ENCODE data around the gene COPB2.
"Not testable (repeated sequence)": the region's sequence is repeated elsewhere in the genome, so short reads cannot be mapped to it uniquely, and the experiment has no call there.

The COPB2 gene

DNA sequence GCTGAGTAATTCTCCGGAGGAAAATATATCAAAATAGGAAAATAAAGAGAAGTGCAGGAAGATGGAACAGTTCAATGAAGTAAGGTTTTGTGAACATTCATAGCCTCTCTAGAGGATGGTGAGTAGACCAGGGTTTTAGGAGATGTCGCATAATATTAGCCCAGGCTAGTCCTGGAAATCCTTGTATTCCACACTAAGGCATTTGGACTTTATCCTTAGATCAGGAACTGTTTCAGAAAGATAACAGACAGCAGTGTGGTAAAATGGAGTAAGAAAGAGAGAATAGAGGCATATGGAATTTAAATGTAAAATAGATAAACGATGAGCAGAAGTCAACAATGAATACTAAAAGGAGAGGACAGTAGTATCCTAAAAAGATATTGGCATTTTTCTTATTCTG lies 12.1 kb downstream of the COPB2 start:
- no peak for DNase-seq

DNA sequence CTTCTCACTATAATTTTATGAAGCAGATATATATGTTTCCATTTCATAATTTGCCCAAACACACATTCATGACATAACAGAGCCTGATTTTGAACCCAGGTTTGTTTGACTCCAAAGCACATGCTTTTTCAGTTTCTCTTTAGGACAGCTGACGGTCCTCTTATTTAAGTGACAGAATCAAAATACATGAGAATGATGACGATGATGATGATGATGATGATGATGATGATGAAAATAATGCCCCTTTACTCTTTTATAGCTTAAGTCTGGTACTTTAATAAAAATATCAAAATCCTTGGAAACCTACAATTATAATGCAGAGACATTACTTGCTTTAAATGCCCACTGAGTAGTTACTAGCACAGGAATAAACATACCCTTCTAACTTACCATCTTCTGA lies 15.3 kb downstream of the COPB2 start:
- no peak for DNase-seq

- no peak for DNase-seq
Measured at GRCh38 chr3:139364549-139364948, 24.9 kb downstream of the COPB2 start.

- DNase-seq, result no peak
Measured at GRCh38 chr3:139361276-139361675, 28.2 kb downstream of the COPB2 start.

DNA sequence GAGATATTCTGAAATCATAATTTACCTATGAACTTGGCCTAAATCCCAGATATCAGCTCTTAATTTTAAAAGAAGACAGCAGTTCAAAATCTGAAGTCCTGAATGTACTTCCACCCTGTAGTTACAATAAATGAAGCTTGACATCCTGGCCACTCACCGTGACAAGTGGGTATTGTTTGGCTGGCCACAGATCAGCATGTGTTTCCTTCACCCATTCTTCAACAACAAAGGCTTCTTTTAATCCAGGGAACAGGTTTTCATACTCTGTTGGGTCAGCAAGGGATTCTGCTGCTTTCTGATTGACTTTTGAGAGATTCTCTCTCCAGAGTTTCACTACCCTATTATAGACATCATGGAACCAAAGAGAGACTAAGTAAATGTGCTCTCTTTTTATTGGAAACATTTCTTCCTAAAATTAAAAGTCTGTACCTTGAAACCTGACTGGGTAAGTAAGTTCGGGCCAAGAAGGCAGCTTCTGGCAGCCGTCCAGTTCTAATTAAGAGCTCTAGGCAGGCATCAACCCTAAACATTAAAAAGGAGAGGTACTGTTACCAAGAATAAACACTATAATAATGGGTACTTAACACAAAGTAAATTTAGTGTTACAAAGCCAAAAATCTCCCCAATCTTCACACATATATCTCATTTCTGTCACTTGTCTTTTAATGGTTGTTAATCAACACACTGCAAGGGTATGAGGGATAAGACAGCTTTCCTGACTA lies 30.4 kb downstream of the COPB2 start:
- DNase-seq, result peak; percentile 98

DNA sequence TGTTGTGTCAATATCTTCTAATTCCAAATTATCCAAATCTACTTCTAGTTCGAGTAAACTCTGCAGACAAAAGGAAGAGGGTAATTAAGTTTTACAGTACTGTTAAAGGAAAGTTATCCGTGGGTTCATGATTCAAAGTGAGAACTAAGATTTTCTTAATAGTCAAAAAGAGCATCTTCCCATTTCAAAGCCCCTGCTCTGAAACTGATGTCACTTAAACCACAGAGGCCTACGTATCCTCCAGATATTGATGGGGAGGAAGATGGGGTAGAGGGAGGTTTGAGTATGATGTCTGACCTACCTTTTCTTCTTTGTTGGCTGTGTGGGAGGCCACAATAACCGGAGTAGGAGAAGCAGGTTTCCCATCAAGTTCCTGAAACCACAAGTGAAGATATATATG lies 31.5 kb downstream of the COPB2 start:
- DNase-seq, result no peak

- DNase-seq, result no peak
Measured at GRCh38 chr3:139355891-139356290, 33.6 kb downstream of the COPB2 start.

GRCh38 chr3:139355476-139355875 lies 34.0 kb downstream of the COPB2 start:
- DNase-seq, result no peak

- no peak for DNase-seq
Measured at GRCh38 chr3:139354661-139355060, 34.8 kb downstream of the COPB2 start.

GRCh38 chr3:139353920-139354556 lies 35.4 kb downstream of the COPB2 start:
- peak; percentile 13 for DNase-seq

DNA sequence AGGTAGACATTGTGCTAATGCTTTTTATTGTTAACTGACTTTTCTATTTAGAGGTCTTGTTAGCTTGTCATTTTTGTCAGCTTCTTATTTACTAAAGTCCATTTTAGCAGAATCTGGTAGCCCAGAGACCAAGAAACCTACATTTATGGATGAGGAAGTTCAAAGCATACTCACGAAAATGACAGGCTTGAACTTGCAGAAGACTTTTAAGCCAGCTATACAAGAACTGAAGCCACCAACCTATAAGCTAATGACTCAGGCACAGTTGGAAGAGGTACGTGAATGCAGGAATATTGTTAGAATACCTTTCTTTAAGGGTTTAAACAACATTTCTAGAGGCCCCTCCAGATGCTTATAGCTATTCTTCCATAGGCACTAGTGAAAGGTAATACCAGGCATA lies 42.7 kb downstream of the COPB2 start:
- no peak for DNase-seq

GRCh38 chr3:139343895-139344856 lies 45.3 kb downstream of the COPB2 start, which contains the start of gene MRPS22:
TSS of gene MRPS22 (plus strand) at chr3:139344020. CDS start at chr3:139344027, 7 bp downstream.
- DNase-seq, result peak; percentile 90

- no peak for DNase-seq
Measured at GRCh38 chr3:139342054-139342453, 47.4 kb downstream of the COPB2 start.

DNA sequence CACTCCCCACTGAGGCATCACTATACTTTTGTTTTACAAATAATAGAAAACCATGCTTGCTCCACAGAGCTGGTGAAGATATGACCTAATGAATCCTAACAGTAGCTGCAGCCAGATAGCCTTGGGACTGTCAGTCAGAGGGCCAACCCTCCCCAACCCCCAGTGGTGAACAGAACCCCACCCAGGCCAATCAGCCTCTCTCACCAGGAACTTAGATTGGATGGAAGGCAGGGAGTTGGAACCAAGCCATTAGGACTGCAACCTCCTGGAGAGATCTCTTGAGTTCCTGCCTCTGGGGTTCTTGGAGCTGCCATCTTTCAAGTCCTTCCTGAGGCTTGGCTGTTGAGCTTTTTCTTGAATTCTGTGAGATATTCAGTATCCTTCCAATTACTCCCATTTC lies 48.7 kb downstream of the COPB2 start:
- DNase-seq, result no peak

GRCh38 chr3:139339219-139339906 lies 50.1 kb downstream of the COPB2 start:
- no peak for DNase-seq

GRCh38 chr3:139338405-139338804 lies 51.0 kb downstream of the COPB2 start:
- DNase-seq, result no peak

DNA sequence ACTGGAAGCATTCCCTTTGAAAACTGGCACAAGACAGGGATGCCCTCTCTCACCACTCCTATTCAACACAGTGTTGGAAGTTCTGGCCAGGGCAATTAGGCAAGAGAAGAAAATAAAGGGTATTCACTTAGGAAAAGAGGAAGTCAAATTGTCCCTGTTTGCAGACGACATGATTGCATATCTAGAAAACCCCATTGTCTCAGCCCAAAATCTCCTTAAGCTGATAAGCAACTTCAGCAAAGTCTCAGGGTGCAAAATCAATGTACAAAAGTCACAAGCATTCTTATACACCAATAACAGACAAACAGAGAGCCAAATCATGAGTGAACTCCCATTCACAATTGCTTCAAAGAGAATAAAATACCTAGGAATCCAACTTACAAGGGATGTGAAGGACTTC lies 54.8 kb downstream of the COPB2 start:
- not testable (repeated sequence) for DNase-seq

DNA sequence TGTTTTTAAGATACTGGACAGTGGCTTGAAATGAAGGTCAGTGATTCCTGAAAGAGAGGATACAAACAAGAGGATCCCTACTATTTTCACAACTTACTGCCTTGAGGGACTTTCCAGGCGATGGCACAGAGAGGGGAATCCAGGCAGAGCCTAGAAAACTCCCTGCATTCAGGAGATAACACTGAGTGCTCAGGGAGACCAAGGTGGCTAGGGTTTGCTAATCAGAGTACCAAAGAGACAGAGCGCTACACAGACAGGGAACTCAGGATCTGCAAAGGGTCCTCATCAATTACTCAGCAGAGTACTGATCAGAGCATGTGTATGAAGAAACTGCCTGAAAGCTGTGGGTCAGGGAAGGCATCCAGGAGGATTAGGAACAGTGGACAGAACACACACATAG lies 57.4 kb downstream of the COPB2 start:
- DNase-seq, result no peak

DNA sequence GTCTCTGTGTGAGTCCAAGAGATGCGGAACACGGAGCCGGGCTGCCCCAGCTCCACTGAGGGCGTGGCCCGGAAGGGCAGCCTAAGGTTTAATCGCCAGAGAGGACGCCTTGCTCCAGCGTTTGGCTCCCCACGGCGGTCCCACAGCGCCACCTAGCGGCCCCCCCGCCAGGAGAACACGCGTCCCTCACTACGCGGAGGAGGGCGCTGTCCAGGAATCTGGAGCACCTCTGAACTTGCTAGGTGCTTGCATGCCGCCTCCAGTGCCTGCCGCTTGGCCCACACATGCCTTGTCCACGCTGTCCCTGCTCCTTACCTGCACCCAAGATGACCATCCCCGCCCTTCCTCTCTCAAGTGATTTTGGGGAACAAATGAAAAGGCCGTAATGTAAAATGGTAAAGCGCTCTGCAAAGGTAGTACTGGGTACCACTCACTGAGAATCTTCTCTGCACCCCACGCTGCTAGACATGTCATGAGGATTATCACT lies 60.0 kb downstream of the COPB2 start:
- peak; percentile 80 for DNase-seq

GRCh38 chr3:139328356-139328755 lies 61.1 kb downstream of the COPB2 start:
- DNase-seq, result no peak

DNA sequence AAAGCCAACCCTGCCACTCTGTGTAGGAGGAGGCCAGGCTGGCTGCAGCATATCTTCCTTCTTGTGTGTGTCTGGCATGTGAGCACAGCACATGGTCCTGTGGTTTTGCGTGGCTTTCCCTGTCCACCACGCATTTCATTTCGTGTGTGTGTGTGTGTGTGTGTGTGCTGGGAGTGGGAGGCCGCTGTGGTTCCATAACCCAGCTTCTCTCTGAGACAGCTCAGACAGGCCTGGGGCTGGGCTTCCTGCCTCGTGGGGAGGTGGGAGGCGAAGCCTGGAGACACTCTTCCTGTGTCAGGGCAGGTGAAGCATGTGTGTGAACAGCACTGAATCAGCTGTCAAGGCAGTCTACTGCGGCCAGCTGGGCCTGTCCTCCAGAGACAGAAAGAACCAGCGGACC lies 61.6 kb downstream of the COPB2 start:
- no peak for DNase-seq

GRCh38 chr3:139327231-139327630 lies 62.2 kb downstream of the COPB2 start:
- DNase-seq, result no peak

- no peak for DNase-seq
Measured at GRCh38 chr3:139326707-139327106, 62.7 kb downstream of the COPB2 start.

All from DMS79 treated with DMSO at 0.1 percent for 48 hours (cell line).